ENCODE data around the gene ATF6B. TPM values are rescaled to one million over a fixed set of nuclear protein-coding genes. Genes with fewer than 3 reads are reported as not detected.
"Not testable (repeated sequence)": the region's sequence is repeated elsewhere in the genome, so short reads cannot be mapped to it uniquely, and the experiment has no call there.

ATF6B gene
- total RNA-seq, 1 donor from 2014 or later: 21.5 TPM

DNA sequence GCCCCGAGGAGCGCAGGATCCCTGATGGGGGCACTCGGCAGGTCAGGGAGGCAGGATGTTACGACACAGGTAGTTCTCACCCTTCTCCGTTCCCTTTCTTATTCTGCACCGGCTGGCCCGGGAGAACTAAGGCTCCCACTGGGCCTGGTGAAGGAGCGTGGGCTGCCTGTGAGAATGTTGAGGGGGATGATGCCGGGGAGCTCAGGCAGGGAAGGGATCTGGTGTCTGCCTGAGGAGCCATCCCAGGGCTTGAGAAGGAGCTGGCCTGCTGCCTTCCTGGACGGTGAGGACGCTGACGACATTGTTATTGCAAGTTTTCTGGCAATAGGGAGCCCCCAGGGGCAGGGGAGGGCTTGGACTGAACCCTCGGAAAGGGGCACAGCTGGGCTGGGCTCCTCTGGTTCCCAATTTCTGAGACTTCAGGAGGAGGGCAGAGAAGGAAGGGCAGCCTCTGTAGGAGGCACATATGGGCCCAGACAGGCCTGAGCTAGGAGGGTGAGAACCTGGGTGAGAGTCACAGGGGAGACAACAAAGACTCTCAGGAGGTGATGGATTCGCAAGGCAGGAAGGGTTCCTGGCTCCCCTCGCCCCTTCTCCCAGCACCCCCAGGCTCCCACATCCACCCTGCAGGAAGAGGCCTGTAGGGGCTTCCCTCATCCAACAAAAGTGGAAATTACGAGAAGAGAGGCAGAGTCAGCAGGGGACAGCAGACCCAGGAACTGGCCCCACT is 57.1 kb downstream of the ATF6B start:
- ATAC-seq (ENCODE audit: poor library complexity): peak; percentile 85
- peak; percentile 87 for DNase-seq
- intact Hi-C loops (cut with DNase I): no loop called here

- ATAC-seq (ENCODE audit: poor library complexity) (no peak), DNase-seq (no peak)
- intact Hi-C loops (cut with DNase I): no loop called here
Measured at GRCh38 chr6:32069878-32070515, 58.0 kb downstream of the ATF6B start.

DNA sequence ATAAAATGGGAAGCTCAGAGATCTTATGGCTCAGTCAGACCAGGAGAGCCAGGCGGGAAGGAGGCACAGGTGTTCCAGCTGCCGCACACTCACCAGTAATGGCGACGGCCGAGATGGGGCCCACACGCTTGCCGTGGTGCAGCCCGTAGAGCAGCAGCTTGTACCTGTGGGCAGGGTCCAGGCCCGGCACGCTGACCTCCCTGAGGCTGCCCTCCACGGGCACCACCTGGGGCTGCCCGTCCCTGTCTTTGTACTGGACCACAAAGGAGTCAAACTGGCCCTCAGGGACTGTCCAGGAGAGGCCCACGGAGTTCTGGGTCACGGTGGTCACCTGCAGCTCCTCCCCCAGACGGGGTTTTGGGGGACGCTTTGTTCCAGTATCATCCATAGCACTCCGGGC is 58.6 kb downstream of the ATF6B start:
- no peak for ATAC-seq (ENCODE audit: poor library complexity)
- intact Hi-C loops (cut with DNase I): no loop called here
- no peak for DNase-seq

GRCh38 chr6:32068867-32069266 is 59.2 kb downstream of the ATF6B start:
- intact Hi-C loops (cut with DNase I): no loop called here
- DNase-seq (no peak), ATAC-seq (ENCODE audit: poor library complexity) (no peak)

DNA sequence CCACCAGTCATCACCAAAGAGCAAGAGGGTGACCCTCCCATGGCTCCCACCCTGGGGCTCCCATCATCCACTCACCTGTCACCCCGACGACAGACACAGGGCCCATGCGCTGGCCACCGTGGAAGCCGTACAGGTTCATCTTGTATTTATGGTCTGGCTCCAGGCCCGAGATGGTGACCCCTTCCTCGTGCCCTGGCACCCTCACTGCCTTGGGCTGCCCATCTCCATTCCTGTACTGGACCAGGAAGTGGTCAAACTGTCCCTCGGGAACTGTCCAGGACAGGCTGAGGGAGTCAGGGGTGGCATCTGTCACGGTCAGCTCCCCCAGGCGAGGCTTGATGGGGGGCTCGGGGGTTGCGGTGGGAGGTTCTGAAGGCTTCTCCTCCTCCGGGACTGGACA is 59.7 kb downstream of the ATF6B start:
- peak; percentile 25 for DNase-seq
- intact Hi-C loops (cut with DNase I); ATAC-seq (ENCODE audit: poor library complexity): not testable (repeated sequence)

- DNase-seq: peak; percentile 30
- intact Hi-C loops (cut with DNase I); ATAC-seq (ENCODE audit: poor library complexity): not testable (repeated sequence)
Measured at GRCh38 chr6:32067521-32067920, 60.5 kb downstream of the ATF6B start.

Small RNA genes lying within 50 kb of the gene (microRNA-seq; reads per million reads assigned to microRNA genes)
- 2.3 reads per million for gene MIR6721

Other genes starting within 250 kb of the ATF6B start
- gene SLC44A4, start 249.2 kb downstream of the ATF6B start, total RNA-seq: not detected
- 15.5 TPM for gene EHMT2, start 230.5 kb downstream of the ATF6B start, total RNA-seq
- gene ZBTB12, start 226.2 kb downstream of the ATF6B start, total RNA-seq: 3.1 TPM
- 7.6 TPM for gene C2, start 200.5 kb downstream of the ATF6B start, total RNA-seq
- 5.5 TPM for gene CFB, start 182.2 kb downstream of the ATF6B start, total RNA-seq
- gene NELFE, start 169.3 kb downstream of the ATF6B start, total RNA-seq: 39.6 TPM
- 33.6 TPM for gene SKIC2, start 169.1 kb downstream of the ATF6B start, total RNA-seq
- 7.5 TPM for gene DXO, start 156.1 kb downstream of the ATF6B start, total RNA-seq
- gene C4A, start 146.2 kb downstream of the ATF6B start, total RNA-seq: 61.5 TPM
- gene C4B, start 113.5 kb downstream of the ATF6B start, total RNA-seq: 58.3 TPM
- not detected for gene CYP21A2, start 89.8 kb downstream of the ATF6B start, total RNA-seq
- 65.8 TPM for gene TNXB, start 18.9 kb downstream of the ATF6B start, total RNA-seq
- 2.5 TPM for gene FKBPL, start 2.0 kb upstream of the ATF6B start, total RNA-seq
- gene PRRT1, start 23.7 kb upstream of the ATF6B start, total RNA-seq: 0.51 TPM
- gene PPT2, start 25.9 kb upstream of the ATF6B start, total RNA-seq: 20.4 TPM
- 6.1 TPM for gene EGFL8, start 36.3 kb upstream of the ATF6B start, total RNA-seq
- gene AGPAT1, start 47.8 kb upstream of the ATF6B start, total RNA-seq: 44.2 TPM
- 94.6 TPM for gene RNF5, start 50.2 kb upstream of the ATF6B start, total RNA-seq
- 1.6 TPM for gene AGER, start 56.0 kb upstream of the ATF6B start, total RNA-seq
- 39.1 TPM for gene PBX2, start 62.0 kb upstream of the ATF6B start, total RNA-seq
- gene GPSM3, start 64.4 kb upstream of the ATF6B start, total RNA-seq: 4.1 TPM
- 22.4 TPM for gene NOTCH4, start 95.8 kb upstream of the ATF6B start, total RNA-seq
- gene TSBP1, start 243.7 kb upstream of the ATF6B start, total RNA-seq: not detected